Prostate gland (tissue), 2 donors: ENCODE data around the gene DAPL1.

Experiments
- CTCF ChIP-seq, 4 experiments: fragments of 200-600 bp in 2 of 4; fragments of 450-650 bp in 2 of 4; sonication (generic) in 2 of 4; IDR thresholded peaks; 1 replicate in 3 of 4; 2 replicates in 1 of 4; pipeline ENCODE4 v1.5.1; 2016 to 2019; ENCODE audit warnings: antibody characterized with exemption in 4 of 4, mild to moderate bottlenecking in 2 of 4, moderate library complexity in 2 of 4
- POLR2AphosphoS5 ChIP-seq: sonication (generic); formaldehyde crosslinking; IDR thresholded peaks from one replicate; pipeline ENCODE4 v1.6.1; 2017; ENCODE audit warnings: antibody characterized with exemption

GRCh38 chr2:158775273-158776027 is 19.7 kb upstream of the DAPL1 start:
- TF ChIP-seq CTCF (IDR thresholded peaks at IDR 0.05) (no peak), POLR2AphosphoS5 (no peak)
